HG03378 (cell line): Measurements from ENCODE around the gene BCL11A.
A peak's percentile ranks its signal among the peaks of the same experiment; 100 is the strongest.

Source experiments
- ATAC-seq: cut with Tn5 transposase; IDR thresholded peaks from one replicate; pipeline ENCODE4 v1.9.1; 2021; ENCODE audit warnings: mild to moderate bottlenecking, moderate library complexity; ENCODE audit not compliant: unreplicated experiment

The BCL11A gene

DNA sequence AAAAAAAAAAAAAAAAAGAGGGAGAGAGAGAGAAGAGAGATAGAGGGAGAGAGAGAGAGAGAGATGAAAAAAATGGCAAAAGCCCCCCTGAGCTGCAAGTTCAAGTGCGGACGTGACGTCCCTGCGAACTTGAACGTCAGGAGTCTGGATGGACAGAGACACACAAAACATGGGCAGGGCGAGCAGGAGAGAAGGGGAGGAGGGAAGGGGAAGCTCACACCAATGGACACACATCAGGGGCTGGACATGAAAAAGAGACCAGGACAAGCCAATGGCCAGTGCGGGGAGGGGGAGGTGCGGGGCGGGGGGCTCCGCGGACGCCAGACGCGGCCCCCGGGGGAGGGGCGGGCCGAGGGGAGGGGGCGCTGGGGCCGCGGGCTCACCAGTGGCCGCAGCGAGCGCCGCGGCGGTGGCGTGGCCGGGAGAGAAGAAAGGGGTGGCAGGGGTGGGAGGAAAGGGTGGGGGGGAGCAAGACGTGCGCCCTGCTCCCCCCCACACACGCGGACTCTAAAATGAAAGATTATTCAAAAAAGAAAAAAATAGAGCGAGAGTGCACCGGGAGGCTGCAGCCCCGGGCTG lies at the start of gene BCL11A:
Gene BCL11A (minus strand): TSS at position 160 of the 579 bp plus-strand sequence. CDS start 384 bp downstream, outside the sequence.
- no peak for ATAC-seq

DNA sequence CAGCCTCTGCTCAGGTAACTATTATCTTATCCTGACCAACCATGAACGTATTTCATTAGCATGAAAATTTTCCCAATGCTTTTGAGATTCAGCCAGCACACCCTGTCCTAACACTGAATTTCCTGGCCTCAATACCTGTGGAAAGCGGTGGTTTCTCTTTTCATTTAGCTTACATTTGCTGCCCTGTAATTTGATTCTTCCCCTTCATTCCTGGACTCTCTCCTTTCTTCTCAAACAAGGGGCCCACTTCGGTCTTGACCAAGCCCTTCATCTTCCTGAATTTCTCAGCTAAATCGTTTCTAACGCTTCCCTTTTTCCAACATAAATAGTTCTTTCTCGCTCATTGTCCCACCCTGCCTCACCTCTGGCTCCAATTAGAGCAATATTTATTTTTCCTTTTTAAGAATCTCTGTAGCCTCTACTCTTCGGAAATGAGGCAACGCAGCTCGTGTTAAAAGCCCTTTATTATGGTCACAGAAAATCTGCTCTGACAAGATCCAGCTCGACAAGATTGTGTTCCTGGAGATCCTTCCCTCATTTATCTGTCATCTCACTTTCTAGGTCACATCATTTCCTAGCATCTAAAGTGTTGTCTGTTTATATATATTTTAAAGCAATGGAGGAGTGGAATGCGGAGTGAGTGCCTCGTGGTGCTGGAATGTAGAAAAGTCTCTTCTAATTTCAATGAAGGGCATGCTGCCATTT lies 49.5 kb upstream of the BCL11A start:
- no peak for ATAC-seq

DNA sequence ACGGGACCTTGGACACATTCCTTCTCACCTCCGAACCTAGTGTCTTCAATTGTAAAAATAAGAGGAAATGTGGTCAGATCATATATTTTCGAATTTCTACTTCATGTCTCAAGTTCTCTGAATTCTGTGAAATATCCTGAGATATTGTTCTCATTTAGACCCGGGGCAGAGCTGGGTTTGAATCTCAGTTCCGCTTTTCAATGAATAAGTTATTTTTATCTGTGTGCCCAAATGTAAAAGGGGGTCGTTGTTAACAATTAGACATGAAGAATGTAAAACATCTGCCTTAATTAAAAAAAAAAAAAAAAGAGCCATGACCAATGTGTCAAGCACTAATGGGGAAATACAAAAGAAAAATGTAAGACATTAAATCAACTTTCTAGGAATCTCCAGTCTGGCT lies 48.9 kb upstream of the BCL11A start:
- no peak for ATAC-seq

DNA sequence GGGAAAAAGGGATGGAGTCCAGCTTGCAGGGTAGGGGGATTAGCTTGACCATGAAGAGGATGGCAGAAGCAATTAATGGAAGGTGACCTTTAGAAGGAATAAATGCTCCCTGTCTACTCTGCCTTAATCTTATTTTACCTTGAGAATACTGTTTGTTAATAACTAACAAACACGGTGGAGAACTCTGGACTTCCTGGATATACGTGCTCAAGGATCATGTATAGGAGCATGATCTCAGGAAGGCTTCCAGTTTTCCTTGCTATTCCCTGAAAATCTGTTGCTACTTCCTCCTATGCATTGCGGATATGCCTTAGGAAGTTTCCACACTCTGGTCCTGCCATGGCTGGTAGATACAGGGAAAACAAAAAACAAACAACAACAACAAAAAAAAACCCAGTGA lies 44.8 kb upstream of the BCL11A start:
- ATAC-seq, result no peak

GRCh38 chr2:60597346-60597745 lies 43.9 kb upstream of the BCL11A start:
- no peak for ATAC-seq

DNA sequence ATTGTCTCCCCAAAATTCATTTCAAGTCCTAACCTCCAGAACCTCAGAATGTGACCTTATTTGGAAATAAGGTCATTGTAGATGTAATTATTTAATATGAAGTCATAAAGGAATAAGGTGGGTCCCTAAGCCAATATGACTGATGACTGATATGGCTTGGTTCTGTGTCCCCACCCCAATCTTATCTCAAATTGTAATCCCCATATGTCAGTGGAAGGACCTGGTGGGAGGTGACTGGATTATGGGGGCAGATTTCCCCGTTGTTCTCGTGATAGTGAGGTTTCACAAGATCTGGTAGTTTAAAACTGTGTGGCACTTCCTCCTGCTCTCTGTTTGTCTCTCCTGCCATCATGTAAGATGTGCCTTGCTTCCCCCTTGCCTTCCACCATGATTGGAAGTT lies 43.0 kb upstream of the BCL11A start:
- no peak for ATAC-seq

DNA sequence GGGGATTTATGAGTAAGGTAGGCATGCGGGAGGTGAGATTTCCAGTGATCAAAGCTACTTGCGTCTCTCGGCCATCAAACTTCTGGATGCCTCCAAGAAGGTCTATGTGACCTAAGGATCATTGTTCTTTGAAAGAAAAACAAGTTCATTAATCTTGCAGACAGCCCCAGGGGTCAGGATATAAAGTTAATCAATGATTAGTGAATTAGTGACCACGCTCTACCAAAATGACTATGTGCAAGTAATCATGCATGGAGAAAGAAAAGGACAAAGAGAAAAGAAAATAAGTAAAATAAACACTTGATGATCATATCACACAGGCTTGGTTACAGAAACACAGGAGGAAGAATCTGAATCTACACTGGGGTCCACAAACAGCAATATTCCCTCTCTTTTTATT lies 42.5 kb upstream of the BCL11A start:
- ATAC-seq, result no peak

GRCh38 chr2:60589104-60589503 lies 35.6 kb upstream of the BCL11A start:
- ATAC-seq, result no peak

- no peak for ATAC-seq
These were observed 32.6 kb upstream of the BCL11A start for GRCh38 chr2:60586081-60586480.

- ATAC-seq, result no peak
These were observed 31.8 kb upstream of the BCL11A start for GRCh38 chr2:60585276-60585675.

DNA sequence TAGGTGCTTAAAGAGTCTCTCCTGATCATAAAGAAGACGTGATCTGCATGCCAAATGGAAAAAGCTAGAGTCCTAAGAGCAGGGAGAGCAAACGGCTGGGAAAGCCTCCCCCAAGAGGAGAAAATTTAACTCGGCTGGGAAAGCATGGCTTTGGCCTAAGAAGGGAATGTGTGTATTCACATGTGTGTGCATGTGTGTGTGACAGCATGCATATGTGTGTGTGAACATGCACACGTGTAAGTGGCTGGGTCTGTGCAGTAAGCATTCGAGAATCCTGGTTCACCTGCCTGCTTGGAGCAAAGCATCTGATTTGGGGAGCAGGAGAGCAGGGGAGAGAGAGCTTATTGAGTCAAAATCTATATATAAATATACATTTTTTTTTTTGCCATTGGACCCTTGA lies 30.1 kb upstream of the BCL11A start:
- ATAC-seq, result no peak

DNA sequence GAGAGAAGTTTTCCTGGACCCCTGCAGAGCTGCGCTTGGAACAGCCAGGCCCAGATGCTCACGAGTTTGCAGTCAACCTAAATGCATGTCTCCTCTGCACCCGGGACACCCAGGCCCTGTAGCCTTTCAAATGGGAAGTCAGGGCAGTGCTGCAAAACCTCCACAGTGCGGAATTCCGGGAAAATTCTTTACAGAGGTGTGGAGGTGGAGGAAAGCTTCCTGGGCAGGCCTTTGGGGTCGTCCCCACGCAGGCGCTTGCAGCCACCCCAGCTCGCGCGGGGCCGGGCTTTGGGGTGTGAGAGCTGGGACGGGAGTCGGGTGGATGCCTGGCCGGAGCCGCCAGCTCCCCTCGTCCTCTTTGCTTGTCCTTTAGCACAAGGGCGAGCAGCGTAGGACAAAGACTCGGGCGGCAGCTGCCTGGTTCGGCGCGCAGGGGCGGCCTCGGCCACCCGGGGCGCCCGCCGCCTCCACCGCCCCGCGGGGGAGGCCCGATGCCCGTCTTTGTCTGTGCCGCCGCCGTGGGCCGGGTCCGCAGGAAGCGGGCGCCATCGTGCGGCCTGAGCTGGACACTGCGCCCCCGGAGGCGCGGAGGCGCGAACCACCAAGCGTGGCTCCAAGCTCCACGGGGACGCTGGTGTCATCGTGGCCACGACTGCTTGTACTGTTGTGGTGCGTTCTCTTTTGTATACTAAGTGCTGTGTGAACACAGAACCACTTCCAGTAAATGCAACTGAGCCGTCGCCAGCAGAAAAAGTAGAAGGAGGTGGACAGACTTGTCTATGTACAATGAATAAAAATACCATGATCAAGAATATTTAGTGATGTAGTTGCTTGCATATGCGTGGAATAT lies 28.2 kb upstream of the BCL11A start:
- ATAC-seq, result peak; percentile 79

DNA sequence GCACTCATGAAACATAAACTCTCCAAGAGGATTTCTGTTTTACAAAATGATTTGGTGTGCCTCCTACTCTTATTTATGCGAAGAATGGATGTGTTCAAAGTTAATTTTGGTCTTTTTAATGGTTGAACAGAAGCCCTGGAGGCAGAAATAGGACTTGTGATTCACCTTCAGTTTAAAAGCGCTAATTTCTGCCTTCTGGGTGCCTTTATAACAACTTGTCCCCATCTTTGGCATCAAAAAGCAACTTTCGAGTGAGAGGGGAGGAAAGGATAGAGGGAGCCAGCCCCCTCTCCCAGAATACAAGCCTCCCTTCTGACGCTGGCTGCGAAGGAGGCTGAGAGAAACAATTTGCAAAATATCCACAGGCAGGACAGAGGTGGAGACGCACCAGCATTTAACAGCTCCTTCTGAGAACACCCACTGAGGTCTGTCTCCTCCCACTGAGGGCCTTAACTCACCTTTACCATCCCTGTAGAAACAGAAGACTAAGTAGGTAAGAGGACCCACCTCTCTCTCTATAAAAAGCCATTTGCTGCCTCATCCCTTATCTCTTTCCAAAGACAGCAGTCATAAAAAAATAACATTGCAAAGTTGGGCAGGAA lies 24.3 kb upstream of the BCL11A start:
- ATAC-seq, result no peak

DNA sequence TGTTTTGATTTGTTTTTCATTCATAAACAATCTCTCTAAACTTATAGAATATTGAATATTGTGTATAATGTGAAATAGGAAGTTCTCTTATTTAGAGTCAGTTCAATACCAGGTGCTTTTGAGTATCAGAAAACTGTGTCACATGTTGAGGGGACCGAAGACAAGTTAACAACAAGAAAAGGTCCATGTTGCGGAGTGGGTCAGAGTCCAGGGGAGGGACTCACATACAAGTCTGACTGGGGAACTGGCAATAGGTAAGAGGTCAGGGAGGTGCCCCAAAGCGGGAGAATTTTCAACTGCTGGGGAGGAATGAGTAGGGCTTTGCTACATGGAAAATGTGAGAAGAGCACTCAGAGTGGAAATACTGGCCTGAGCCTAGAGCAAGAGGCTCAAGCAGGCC lies 19.8 kb upstream of the BCL11A start:
- no peak for ATAC-seq

- ATAC-seq, result no peak
These were observed 16.8 kb upstream of the BCL11A start for GRCh38 chr2:60570251-60570650.

DNA sequence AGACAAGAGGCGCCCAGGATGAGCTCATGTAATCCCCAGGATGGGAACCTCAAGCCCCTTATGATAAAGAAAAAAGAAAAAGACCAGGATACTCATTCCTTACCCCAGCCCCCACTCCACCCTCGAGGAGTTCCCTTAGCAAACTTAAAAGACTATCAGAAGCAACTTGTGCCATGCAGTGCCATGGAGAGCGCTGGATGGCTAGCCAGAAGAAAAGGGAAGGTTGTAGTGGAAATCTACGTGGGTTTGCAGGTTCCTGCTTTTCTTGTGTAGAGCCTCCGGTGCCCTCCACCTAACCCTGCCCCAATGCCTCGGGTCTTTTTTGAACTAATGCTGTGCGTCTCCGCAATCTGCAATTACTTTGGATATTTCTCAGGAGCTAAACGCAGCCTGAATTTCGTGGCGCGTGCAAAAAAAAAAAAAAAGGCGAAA lies 16.2 kb upstream of the BCL11A start:
- ATAC-seq, result no peak

GRCh38 chr2:60567919-60568768 lies 14.7 kb upstream of the BCL11A start:
- no peak for ATAC-seq

DNA sequence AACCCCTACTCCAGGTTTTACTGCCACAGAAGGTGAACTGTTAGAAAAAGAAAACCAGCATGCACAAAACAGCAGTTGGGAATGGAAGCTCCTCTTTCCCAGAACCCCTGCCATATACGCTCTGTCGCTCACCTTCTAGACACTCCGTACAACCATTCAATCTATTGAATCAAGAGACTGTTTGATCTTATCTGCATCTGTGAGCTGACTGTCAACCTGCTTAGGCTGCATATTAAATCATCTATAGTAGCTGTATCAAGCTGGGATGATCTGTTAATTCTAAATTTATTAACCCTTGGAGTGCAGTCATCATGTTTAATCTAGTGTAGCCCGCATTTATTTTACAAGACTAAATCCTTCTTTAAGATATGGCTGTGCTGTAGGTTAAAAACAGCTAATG lies 13.6 kb upstream of the BCL11A start:
- ATAC-seq, result no peak

- ATAC-seq, result no peak
These were observed 12.0 kb upstream of the BCL11A start for GRCh38 chr2:60565472-60565871.
